ENCODE results near the gene UBXN1.
"Not testable (repeated sequence)": the region's sequence is repeated elsewhere in the genome, so short reads cannot be mapped to it uniquely, and the experiment has no call there.

The UBXN1 gene

DNA sequence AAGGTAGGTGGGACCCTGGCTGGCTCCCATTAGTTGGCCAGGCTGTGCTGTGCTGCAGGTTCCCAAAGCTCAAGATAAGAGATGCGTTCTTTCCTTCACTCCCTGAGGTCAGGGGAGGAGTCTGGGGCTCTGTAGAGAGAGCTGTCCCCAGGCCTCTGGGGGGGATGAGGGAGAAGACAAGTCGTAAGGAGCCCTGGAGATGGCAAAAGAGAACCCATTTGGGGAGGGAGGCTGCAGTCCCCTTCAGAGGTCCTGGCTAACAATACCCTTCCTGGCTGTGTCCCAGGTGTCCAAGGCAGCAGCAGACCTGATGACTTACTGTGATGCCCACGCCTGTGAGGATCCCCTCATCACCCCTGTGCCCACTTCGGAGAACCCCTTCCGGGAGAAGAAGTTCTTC is 29.5 kb upstream of the UBXN1 start:
- no peak for DNase-seq

DNA sequence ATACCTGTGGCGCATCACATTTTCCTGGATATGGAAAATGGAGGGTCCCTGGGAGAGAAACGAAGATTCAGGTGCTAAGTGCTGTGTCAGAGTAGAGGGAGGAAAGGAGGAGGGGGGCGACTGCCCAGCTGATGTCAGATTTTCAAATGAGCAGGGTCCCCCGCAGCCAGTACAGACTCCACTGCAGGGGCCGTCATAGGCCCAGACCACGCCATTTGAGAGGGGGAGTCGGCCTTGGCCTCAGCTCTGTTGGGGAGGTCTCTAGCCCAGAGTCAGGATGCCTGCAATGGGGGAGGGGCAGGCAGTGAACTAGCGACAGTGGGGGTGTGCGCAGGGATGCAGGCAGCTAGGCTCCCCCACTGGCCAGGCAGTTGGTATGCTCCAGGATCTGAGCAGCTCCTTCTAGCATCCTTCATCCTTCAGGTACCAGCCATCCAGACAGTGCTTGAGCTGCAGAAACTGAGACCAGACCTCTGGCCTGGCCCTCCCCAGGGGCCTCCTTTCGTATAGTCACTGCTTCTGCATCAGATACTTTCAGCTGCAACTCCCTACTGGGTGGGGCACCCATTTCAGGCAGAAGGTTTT is 28.5 kb upstream of the UBXN1 start, which contains the start of the genes BSCL2 and GNG3:
Gene BSCL2, minus strand, starts transcription at position 148 of the 585 bp plus-strand sequence. CDS start 229 bp downstream, outside the sequence.
Gene GNG3, plus strand, starts transcription at position 400 of the 585 bp plus-strand sequence. CDS start 620 bp downstream, outside the sequence.
- DNase-seq = no peak

DNA sequence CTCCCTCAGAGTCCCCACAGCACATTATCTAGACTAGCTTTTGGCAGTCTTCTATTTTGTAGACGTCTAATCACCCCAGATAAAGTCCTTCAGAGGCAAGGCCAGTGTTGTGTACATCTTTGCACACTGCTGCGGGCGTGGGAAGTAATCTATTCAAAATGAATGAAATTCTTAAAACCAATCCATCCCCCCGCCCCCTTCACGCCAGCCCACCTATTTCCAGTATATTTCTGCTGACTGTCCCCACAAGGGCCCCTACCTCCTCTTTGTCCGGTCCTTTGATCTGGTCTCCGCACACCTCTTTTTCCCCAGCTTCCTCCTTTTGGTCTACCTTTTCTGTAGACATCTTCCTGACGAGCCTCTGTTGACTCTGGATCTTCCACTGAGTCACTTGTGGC is 28.0 kb upstream of the UBXN1 start:
- DNase-seq = no peak

DNA sequence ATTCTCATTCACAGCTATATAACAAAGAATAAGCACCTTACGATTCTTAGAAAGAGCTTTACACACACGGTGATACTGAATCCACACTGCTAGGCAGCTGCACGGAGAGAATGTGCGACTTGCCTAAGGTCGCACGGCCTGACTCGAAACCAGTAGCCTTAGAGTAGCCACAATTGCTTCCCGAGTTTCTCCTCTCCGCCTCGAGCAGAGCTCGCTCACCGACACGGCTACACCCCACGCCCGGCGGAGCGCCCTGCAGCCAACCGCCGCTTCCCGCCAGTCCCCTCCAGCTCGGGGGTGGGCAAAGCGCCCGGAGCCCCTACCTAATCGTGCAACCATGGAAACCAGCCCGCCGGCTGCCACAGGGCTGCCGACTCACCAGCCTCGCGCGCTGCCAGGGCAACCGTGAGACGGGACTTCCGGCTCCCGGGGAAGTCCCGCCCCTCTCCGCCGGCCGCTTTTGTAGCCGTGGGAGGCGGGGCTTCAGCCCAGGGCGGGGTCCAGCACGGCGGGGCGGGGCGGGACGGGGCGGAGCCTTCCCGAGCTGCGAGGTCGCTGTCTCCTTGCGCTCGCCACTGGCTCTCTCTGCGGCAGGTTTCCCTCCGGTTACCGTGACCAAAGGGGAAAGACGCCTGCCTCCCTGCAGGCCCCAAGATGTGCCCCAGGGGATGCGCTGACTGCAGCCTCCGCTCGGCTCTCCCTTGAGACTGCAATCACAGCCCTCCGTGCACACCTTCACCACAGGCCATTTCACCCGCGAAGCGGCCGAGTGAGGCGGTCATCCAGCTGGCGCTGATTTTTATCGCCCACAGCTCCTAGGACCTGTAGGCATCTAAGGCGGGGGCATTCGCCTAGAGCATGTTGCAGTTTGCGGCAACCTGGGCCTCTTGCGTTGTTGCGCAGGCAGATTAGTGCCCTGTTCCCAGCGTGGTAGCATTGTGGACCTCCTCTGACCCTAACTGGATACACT is 27.3 kb upstream of the UBXN1 start:
- peak; percentile 88 for DNase-seq

GRCh38 chr11:62705413-62705812 is 26.5 kb upstream of the UBXN1 start:
- no peak for DNase-seq

DNA sequence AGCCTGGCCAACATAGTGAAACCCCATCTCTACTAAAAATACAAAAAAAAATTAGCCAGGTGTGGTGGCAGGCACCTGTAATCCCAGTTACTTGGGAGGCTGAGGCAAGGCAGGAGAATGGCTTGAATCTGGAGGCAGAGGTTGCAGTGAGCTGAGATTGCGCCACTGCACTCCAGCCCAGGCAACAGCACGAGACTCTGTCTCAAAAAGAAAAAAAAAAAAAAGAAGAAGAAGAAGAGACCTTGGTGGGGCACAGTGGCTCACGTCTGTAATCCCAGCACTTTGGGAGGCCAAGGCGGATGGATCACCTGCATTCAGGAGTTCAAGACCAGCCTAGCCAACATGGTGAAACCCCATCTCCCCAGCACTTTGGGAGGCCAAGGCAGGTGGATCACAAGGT is 25.0 kb upstream of the UBXN1 start:
- DNase-seq = not testable (repeated sequence)

DNA sequence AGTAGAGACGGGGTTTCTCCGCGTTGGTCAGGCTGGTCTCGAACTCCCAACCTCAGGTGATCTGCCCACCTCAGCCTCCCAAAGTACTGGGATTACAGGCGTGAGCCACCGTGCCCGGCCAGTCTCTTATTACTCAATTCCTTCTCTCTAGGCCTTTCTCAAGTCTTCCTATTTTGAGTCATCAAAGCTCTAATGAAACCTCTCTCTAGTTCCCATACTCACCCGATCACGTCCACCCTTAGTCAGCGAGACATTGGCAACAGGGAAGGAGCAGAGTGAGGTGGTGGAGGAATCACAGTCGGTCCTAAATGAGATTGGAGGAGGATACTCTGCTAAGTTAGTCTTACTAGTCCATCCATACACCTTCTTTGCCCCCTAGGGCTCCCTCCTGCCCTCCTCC is 23.4 kb upstream of the UBXN1 start:
- no peak for DNase-seq

GRCh38 chr11:62694455-62695167 is 15.7 kb upstream of the UBXN1 start:
- DNase-seq = no peak

- not testable (repeated sequence) for DNase-seq
These were observed 14.8 kb upstream of the UBXN1 start for GRCh38 chr11:62693624-62694023.

GRCh38 chr11:62689421-62690183 is 10.7 kb upstream of the UBXN1 start, which contains the start of gene LRRN4CL:
Gene LRRN4CL, minus strand, starts transcription at chr11:62689530. Its CDS starts 1,022 bp downstream, at chr11:62688508.
- DNase-seq = no peak

GRCh38 chr11:62688491-62688890 is 9.6 kb upstream of the UBXN1 start:
- no peak for DNase-seq

DNA sequence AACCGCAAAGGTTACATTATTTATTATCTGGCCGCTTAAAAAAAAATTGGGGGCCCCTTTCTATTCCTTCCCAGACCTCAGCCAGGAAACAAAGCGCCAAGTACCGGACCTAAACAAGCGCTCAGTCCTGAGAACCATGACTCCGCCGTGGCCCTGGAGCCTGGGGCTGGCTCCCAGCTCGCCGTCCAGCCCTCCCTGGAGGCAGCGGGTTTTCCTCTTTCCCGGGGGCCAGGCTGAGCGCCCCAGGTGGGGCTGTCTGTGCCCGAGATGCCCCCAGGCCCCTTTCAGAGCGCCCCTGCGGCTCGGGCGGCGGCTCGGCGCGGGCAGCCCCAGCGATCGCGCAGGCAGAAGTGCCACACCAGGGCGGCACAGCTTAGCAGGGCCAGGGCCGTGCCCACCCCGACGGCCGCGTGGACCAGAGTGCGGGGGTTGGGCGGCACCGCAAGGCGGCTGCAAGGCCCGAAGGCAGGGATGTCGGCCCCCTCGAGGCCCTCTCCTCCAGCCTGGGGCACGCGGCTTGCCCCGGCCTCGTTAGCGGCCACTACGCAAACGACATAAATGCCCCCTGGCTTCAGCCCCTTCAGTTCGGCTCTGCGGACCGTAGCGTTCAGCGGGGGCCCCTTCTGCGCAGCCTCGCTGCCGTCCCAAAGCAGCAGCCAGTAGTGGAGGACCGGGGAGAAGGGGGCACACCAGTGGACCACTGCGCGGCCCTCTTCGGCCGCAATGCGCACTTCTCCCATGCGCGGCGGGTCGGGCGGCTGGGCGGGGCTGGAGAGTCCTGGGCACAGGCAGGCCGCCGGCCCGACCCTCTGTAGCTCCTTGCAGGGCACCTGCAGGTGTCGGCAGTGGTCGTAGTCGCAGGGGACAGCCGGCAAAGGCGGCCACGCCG is 8.9 kb upstream of the UBXN1 start:
- no peak for DNase-seq

GRCh38 chr11:62682518-62682917 is 3.6 kb upstream of the UBXN1 start:
- no peak for DNase-seq

DNA sequence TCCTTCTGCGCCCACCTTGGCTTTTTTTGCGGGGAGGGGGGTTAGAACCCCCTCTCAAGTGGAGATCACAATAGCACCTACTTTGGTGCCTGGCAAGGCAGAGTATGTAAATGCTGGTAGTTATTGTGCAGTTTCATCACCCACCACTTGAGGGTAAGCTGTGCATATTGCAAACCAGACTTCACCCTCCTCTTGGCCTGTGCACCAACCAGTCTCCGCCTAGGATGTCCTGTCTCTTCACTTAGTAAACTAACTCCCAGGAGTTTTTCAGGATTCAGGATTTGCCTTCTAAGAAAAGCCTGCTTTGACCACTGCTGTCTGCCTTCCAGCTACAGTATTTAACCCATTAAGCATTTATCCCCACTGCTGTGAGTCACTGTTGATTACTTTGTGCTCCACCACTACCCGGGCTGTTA is 2.0 kb upstream of the UBXN1 start:
- no peak for DNase-seq

DNA sequence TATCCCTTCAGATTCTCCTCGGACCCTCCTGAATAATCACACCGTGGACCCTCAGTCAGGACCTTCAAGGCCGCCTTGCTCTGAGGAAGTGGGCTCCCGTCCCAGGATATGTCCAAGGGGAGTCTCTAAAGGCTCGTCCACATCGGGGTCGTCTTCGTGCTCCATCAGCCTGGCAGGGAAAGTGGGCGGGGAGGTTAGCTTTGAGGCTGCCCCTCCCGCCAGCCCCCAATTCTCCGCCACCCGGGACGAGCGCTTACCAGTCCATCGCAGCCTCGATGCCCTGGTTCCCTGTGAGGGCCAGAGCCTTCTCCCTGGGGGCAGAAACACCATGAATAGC is 472 bp downstream of the UBXN1 start:
- DNase-seq = no peak

DNA sequence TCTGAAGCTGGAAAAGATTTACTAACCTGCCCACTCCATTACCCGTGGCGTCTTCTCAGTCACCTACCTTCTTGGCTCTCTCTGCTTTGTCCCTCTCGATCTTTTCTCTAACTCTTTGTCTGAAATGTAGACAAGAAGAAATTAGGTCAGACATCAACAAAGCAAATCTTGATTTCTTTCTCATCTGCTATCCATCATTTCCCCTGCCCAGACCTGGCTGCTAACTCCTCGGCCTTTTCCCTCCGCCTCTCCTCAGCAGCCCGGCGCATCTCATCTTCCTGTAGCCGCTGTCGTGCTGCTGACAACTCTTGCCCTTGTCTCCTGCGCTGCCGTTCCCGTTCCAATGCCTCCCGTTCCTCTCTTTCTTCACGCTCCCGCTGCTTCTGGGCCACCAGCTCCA is 1.2 kb downstream of the UBXN1 start:
- DNase-seq = no peak

- no peak for DNase-seq
These were observed 1.7 kb downstream of the UBXN1 start for GRCh38 chr11:62677156-62677555.

DNA sequence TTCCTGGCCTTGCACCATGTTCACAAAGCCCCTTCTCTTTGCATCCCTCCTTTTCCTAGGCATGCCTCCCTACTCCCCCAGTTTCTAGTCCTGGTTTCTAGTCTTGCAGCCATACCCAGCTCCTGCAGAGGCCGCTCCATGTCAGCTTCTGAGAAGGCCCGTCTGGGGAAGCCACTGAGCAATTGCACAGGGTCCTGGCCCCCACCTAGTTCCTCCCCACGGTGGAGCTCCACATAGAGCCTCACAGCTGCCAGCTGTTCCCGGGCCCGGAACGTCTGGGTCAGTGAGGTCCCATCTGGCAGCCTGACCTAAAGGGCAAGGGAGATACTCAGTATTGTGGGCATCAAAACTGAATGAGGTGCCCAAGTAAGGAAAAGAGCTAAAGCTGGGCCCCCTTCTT is 2.2 kb downstream of the UBXN1 start:
- no peak for DNase-seq

DNA sequence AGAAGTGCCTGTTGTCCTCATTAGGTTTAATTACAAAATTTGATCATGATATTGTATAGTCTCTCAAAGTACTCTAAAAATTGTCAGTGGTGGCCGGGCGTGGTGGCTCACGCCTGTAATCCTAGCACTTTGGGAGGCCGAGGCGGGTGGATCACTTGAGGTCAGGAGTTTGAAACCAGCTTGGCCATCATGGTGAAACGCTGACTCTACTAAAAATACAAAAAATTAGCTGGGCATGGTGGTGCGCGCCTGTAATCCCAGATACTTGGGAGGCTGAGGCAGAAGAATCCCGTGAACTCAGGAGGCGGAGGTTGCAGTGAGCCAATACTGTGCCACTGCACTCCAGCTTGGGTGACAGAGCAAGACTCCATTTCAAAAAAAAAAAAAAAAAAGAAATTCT is 3.5 kb downstream of the UBXN1 start:
- DNase-seq = not testable (repeated sequence)

DNA sequence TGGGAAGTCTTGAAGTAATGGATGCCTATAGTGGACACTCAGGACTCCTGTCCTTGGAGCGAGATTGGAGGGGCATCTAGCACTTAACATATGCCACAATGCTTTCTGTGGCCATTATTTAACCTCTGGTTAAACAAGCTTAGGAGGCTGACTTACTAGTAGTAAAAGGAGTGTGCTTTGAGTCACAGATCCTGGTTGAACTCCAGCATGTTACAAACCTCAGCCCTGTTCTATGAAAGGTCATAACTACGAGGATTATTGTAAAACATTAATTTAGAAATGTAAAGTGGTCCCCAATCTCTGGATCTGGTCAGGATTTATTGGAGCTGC is 5.7 kb downstream of the UBXN1 start:
- no peak for DNase-seq

DNA sequence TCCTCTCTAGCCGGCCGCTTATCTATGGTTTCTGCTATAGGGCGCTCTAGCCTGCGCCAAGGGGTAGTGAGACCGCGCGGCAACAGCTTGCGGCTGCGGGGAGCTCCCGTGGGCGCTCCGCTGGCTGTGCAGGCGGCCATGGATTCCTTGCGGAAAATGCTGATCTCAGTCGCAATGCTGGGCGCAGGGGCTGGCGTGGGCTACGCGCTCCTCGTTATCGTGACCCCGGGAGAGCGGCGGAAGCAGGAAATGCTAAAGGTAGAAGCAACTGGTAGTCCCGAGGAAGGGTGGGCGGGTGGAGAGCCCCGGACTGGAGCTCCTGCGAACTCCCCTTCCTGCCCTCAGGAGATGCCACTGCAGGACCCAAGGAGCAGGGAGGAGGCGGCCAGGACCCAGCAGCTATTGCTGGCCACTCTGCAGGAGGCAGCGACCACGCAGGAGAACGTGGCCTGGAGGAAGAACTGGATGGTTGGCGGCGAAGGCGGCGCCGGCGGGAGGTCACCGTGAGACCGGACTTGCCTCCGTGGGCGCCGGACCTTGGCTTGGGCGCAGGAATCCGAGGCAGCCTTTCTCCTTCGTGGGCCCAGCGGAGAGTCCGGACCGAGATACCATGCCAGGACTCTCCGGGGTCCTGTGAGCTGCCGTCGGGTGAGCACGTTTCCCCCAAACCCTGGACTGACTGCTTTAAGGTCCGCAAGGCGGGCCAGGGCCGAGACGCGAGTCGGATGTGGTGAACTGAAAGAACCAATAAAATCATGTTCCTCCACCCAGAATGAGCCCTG is 7.1 kb downstream of the UBXN1 start, which contains the start of the genes LBHD1 and UQCC3:
Gene LBHD1, minus strand, starts transcription at position 660 of the 782 bp plus-strand sequence. CDS start 2,236 bp downstream, outside the sequence.
Gene UQCC3, plus strand, starts transcription at position 66 of the 782 bp plus-strand sequence. Its CDS starts 73 bp downstream, at position 139.
- peak; percentile 20 for DNase-seq

Data from NCI-H1417 treated with DMSO at 0.1 percent for 48 hours (cell line).